NT2/D1 (cell line): Measurements from ENCODE around the gene CAMTA1.

Source experiments
- YY1 ChIP-seq: IDR thresholded peaks from 2 replicates; pipeline ENCODE4 v1.6.1; 2011; ENCODE audit not compliant: insufficient read length, insufficient read depth
- ZNF274 ChIP-seq: IDR thresholded peaks from 2 replicates; pipeline ENCODE4 v1.6.1; 2011; ENCODE audit warnings: mild to moderate bottlenecking, low read depth, low read length

DNA sequence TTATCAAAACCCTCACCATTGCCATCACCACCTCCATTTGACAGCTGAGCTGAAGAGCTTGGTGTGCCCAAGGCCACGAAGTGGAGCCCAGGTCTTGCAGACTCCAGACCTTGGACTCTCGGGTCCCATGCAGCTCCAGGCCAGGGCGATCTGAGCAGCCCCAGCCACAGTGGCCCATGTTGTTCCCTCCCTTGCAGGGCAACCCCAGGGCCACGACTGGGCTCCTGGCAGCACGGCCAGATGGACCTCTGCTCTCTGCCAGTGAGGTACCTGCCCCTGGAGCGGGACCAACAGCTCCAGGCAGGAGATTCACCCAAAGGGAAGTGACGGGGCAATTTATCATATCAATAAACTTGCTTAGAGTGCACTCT lies 803.2 kb downstream of the CAMTA1 start:
- no peak for TF ChIP-seq ZNF274
- TF ChIP-seq YY1 = no peak
